KG1 (cell line): ENCODE measurements around the gene BCL2A1.
A peak's percentile ranks its signal among the peaks of the same experiment; 100 is the strongest.
"Not testable (repeated sequence)": the region's sequence is repeated elsewhere in the genome, so short reads cannot be mapped to it uniquely, and the experiment has no call there.

ENCODE experiments used
- DNase-seq: peaks from one replicate; lab custom pipeline; 2025; lab: John Stamatoyannopoulos, UW

Gene BCL2A1

DNA sequence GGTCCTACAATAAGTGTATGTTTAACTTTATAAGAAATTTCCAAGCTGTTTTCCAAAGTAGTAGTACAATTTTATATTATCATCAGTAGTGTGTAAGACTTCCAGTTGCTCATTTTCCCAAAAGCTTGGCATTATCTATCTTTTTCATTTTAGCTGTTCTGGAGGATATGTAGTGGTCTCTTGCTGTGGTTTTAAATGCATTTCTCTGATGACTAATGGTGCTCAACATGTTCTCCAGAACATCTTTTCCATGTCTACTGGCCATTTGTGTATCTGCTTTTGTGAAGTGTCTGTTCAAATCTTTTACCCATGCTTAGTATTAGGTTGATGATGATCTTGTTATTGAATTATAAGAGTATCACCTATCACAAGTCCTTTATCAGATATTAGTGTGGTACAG lies 13.3 kb downstream of the BCL2A1 start:
- no peak for DNase-seq

DNA sequence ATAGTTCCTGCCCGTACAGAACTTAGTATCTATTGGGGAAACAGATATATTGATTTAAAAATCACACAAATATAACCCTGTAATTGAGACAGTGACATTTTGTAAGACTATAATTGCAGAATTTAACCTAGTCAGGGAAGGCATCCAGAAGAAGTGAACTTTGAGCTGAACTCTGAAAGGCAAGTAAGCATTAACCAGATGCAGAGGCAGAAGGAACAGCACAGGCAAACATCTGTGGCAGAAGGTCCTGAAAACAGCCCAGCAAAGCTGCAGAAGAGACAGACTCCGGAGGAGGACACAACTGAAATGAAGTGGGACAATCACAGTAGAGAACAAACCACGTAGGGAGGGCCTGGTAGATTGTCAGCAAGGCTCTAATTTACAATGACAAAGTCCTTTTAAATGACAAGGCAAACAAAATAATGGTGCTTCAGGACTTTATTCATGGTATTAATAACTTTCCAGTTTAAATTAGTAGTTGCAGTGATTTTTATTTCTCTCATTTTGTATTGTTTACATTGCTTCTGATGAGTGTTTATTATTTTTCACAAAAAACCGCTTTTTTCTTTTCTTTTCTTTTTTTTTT lies 14.5 kb downstream of the BCL2A1 start:
- no peak for DNase-seq

DNA sequence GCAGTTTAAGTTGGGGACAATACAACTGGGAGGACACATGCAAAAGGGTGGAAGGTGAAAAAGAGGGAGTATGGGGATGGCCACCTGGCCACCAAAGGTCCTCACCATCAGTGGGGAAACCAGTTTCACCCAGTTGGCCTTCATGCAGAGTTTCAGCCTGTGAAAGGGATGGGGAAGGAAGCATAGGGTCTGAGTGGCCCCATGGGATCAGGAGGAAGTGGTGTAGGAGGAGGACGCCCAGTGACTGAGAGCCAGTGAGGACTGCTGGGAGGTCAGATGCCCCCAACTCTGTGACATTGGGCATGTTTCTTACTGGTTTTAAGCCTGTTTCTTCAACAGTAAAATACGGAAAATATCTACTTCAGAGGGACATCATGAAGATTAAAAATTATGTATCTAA lies 16.3 kb downstream of the BCL2A1 start:
- DNase-seq = no peak

DNA sequence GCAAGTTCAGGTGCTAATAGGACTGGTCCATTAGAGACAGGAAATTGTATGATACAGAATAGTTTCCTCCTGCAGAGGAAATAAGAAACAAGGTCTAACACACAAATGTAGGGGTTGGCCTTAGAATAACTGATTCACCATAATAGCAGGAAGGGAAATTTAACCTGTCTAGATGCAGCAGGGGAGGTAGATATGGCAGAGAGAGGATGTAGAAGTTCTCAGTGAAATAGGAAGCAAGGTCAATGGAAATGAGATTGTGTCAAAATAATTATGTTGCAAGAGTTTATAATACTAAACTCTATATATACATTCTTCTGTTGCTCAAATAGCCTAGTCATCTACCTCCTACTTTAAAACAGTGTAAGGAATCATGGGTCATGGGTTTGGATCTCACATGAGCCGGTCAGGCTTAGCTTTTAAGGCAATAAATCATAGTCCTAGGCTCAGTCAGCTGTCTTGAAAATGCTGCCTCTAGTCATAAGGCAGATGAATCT lies 17.0 kb downstream of the BCL2A1 start:
- no peak for DNase-seq

- no peak for DNase-seq
Observed at GRCh38 chr15:79952329-79952728, 18.7 kb downstream of the BCL2A1 start.

- DNase-seq = no peak
Observed at GRCh38 chr15:79950247-79950646, 20.7 kb downstream of the BCL2A1 start.

GRCh38 chr15:79948761-79949160 lies 22.2 kb downstream of the BCL2A1 start:
- DNase-seq = no peak

GRCh38 chr15:79948095-79948695 lies 22.8 kb downstream of the BCL2A1 start:
- no peak for DNase-seq

DNA sequence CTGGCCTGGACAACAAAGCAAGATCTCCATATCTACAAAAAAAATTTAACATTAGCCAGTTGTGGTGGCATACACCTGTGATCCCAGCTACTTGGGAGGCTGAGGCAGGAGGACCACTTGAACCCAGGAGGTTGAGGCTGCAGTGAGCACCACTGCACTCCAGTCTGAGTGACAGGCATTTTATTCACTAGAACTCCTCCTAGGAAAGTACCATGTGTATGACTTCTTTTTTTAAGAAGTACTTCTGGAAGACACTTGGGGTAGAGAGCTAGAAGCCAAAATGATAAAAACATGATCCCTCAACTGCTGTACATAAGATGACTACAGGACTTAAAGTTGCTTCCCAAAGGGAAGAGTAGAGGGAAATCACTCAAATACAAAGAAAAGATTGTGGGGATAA lies 24.0 kb downstream of the BCL2A1 start:
- DNase-seq = no peak

DNA sequence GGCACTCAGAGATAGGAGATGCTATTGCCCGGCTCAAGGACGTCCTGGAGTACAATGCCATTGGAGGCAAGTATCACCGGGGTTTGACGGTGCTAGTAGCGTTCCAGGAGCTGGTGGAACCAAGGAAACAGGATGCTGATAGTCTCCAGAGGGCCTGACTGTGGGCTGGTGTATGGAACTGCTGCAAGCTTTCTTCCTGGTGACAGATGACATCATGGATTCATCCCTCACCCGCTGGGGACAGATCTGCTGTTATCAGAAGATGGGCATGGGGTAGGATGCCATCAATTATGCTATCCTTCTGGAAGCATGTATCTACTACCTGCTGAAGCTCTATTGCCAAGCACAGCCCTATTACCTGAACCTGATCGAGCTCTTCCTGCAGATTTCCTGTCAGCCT lies 26.4 kb downstream of the BCL2A1 start:
- no peak for DNase-seq

- no peak for DNase-seq
Observed at GRCh38 chr15:79943820-79944219, 27.2 kb downstream of the BCL2A1 start.

GRCh38 chr15:79942741-79943481 lies 28.1 kb downstream of the BCL2A1 start:
- no peak for DNase-seq

GRCh38 chr15:79939399-79939798 lies 31.6 kb downstream of the BCL2A1 start:
- DNase-seq = no peak

GRCh38 chr15:79938143-79938542 lies 32.9 kb downstream of the BCL2A1 start:
- DNase-seq = no peak

- not testable (repeated sequence) for DNase-seq
Observed at GRCh38 chr15:79935556-79936201, 35.3 kb downstream of the BCL2A1 start.

DNA sequence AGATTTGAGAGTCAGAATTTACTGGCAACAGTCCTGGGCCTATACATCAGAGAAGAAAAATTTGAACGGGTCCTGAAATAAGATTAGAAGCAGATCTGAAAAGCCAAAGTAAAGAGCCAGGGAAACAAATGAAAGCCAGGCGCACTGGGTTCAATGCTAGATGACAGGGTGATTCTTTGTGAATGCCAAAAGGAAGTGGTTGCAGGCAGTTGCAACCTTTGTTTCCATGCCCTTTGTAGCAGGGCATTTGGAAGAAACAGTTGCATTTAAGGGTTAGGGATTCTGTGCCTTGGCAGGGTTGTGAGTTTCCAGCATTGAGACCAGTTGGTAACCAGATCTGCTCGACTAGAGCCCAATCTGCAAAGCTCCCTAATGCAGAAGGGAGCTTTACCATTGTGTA lies 37.8 kb downstream of the BCL2A1 start:
- no peak for DNase-seq

GRCh38 chr15:79932447-79932846 lies 38.5 kb downstream of the BCL2A1 start:
- DNase-seq = no peak

DNA sequence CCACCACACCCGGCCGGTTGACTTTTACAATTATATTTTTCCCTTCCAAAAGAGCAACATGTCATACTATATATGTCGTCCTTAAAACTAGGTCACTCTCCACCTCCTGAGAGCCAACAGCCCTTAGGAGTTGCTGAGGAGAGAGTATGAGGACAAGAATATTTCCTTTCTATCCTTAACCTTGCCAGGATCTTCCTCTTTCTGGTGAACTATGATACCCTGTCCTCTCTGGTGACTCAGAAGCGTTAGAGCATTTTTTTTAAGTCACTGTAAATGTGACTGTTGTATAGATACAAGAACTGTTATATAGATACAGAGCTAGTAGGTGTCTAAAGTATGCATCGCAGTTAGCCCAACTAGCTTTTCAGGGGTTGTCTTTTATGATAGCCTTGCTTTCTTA lies 40.5 kb downstream of the BCL2A1 start:
- no peak for DNase-seq

DNA sequence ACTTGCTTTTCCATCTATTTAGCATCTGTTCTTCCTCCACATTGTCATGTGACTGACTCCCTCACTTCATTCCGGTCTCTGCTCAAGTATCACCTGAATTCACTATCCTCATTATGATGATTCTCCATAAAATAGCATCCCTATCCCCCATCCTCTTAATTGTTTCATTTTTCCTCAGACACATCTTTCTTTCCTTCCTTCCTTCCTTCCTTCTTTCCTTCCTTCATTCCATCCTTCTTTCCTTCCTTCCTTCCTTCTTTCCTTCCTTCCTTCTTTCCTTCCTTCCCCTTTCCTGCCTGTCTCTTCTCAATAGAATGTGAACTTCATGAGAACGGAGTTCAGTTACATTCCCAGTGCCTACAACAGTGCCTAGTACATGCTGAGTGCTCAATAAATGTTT lies 41.6 kb downstream of the BCL2A1 start:
- DNase-seq = no peak

- DNase-seq = not testable (repeated sequence)
Observed at GRCh38 chr15:79926116-79926515, 44.9 kb downstream of the BCL2A1 start.

DNA sequence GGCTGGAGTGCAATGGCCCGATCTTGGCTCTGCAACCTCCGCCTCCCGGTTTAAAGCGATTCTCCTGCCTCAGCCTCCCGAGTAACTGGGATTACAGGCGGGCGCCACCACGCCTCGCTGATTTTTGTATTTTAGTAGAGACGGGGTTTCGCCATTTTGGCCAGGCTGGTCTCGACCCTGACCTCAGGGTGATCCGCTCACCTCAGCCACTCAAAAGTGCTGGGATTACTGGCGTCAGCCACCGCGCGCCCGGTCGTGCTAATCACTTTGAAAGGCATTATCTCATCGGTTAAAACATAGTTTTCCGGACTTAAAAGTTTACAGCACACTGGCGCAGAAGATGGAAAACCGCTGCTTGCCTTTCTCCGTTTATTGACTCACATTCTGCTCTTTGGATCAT lies 46.6 kb downstream of the BCL2A1 start:
- no peak for DNase-seq

- DNase-seq = peak; percentile 92
Observed at GRCh38 chr15:79923515-79924169, 47.4 kb downstream of the BCL2A1 start.
